CD4-positive, alpha-beta T cell treated with Interleukin-4 for 1 hour (primary cell): ENCODE measurements around the gene YIPF5.

Experiments
- DNase-seq, 2 donors: peaks; one replicate each; pipeline ENCODE4 v3.0.0-alpha.2; 2020 to 2022

The YIPF5 gene

DNA sequence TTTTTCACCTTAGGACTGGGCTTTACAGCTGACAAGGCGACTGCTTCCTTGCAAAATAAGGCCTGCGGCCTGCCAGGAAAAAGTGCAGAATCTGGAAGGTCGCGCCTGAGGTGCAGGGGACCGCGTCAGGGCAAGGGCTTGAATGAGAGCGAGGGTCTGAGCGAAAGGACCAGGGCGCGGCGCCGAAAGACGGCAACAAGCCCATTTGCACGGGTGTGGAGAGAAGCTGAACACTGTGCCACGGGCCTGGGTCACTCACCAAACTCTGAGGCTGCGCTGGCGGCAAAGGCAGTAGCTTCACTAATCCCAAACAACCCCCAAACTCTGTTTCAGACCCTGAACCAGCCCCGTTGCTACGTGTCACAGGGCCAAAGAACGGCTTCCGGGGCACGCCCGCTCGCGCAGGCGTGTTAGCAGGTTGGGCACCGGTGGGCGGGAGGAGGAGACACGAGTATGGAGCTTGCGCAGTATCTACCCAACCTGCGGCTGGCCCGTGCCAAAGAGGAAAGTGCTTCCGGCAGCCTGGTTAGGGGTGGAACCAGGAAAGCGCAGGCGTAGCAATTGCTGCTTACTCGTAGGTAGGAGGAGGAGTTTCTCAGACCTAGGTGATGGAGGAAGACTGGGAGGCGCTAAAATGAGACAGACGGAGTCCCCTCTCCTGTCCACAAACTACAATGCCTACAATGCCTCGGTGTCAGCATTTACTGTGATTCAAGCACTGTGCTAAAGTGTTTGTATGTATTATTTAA is at the start of gene YIPF5, which contains the start of gene KCTD16:
YIPF5 (minus strand) TSS at position 384 of the 749 bp plus-strand sequence. CDS start 704 bp downstream, outside the sequence.
KCTD16 (plus strand) TSS at position 598 of the 749 bp plus-strand sequence.
- DNase-seq, result peak; percentile 98

GRCh38 chr5:144219869-144220268 is 49.4 kb upstream of the YIPF5 start:
- no peak for DNase-seq

DNA sequence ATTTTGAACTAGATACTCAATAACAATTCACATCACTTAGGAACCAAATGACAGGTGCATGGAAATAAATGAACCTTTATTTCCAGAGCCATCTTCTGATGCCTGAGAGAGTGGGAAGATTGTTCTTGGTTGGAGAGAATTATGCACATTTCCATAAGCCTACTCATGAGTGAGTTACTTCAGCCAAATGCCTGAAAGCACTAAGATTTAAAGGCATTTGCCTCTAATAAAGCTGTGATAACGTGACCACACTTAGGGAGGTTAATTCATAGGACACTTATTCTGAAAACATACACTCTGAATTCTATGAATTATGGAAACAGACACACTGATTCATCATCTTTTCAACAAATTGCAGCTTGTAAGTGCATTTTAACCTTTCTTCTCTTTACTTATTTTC is 40.2 kb upstream of the YIPF5 start:
- DNase-seq, result no peak

- no peak for DNase-seq
These were observed 38.9 kb upstream of the YIPF5 start for GRCh38 chr5:144209361-144209760.

- DNase-seq, result no peak
These were observed 37.5 kb upstream of the YIPF5 start for GRCh38 chr5:144207875-144208444.

DNA sequence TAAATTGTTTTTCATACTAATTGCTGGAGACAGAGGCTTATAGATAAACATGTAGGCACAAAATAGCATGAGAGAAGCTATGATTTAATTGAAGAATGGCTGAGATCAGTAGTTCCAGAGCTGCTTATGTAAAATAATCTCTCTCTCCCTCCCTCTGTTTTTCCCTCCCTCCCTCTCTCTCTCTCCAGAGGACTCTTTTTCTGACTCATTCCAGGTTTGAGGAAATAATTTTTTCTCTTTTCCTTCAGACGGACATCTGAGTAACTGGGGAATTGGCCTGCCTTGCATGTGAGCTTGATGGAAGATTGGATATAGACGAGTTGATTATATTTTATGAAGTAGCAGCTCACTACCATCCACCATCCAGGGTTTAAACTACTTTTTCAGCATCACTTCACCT is 35.7 kb upstream of the YIPF5 start:
- no peak for DNase-seq

DNA sequence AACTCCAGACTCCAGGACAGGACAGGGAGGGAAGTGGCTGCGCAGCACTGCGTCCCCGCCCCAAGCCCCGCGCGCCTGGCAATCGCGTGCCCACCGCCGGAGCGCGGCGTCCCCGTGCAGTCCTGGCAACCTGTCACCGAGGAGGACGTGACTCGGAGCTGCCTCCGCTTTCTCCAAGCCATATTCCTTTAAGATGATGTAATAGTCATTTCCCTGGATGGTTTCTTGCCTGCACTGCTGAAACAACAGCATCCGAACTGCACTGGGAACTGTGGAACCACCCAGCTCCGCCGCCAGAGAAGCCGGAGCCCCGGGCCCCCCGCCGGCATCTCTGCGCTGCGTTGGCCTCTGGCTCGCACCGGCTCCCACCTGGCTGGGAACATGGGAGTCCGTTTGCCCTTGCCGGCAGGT is 34.7 kb upstream of the YIPF5 start:
- no peak for DNase-seq

DNA sequence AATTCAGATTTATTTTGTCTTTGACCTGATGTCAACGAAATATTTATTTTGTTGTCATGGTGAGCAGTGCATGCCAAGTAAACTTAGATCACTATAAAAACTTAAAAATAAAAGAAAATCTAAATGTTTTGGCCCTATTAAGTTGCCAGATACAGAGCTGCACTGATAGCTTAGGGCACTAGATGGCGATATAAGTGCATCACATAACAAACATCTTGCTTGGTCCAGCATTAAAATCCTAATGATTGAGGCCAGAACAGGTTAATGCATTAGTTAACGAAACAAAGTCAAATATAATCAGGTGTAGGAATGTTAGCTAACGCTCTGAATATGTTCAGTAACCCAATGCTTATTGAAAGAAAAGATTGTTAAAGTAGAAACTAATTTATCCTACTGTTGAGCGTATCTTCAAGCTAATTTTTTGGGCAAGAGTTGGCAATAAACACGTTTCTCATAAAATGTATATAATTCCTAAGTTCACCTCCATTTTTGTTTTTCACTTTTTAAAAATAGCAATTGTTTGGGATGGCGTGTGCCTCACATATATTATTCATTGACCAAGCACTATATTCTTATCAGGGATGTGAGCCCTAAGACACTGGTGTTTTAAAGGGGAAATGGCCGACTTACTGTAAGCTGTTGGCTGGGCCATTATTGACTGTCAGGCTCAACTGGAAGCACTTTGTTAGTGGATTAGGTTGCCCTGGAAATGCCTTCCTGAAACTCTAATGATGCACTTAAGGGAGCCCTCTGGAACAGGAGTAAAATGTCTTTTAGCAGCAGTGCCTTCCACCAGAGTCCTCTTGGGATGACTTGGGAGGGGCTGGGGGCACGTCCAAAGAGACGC is 33.5 kb upstream of the YIPF5 start:
- DNase-seq, result peak; percentile 31 to 59

- DNase-seq, result no peak
These were observed 32.3 kb upstream of the YIPF5 start for GRCh38 chr5:144202726-144203125.

GRCh38 chr5:144202072-144202471 is 31.6 kb upstream of the YIPF5 start:
- DNase-seq, result no peak

GRCh38 chr5:144201588-144201987 is 31.1 kb upstream of the YIPF5 start:
- DNase-seq, result no peak

DNA sequence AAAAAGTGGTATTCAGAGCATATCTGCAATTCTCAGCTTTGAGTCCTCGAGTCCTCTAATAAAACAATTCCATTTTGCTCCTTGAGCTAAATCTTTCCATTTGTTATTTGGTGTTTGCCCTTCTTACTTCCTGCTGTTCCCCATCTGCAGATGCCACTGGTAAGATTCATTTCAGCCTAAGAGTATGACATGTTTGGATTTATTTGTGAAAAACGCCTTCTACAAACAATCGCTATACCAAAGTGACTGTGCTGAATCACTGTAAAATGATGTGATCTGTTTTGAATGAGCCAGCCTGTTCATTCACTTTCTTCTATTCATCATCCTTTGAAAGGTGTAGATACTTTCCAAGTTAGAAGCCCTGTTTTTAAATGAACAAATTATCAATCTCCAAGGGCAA is 27.9 kb upstream of the YIPF5 start:
- no peak for DNase-seq

GRCh38 chr5:144196612-144197011 is 26.2 kb upstream of the YIPF5 start:
- no peak for DNase-seq

- DNase-seq, result no peak
These were observed 25.0 kb upstream of the YIPF5 start for GRCh38 chr5:144195448-144195847.

- no peak for DNase-seq
These were observed 23.7 kb upstream of the YIPF5 start for GRCh38 chr5:144194144-144194543.

DNA sequence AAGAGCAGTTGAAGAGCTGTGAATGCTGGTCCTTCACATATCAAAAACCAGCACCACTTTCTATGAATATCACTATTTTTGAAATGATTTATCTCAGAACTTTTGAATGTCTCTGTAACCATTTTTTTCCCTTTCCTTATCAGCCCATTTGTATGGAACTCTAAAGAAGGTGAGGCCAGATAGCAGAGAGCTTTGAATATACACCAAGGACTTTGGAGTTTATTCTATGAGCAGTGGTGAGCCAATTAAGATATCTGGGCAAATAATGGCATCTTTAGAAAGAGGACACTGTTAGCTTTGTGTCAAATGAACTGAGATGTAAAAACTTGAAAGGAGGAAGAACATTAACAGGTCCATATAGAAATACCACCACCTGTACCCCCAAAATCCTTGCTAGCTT is 22.2 kb upstream of the YIPF5 start:
- DNase-seq, result no peak

DNA sequence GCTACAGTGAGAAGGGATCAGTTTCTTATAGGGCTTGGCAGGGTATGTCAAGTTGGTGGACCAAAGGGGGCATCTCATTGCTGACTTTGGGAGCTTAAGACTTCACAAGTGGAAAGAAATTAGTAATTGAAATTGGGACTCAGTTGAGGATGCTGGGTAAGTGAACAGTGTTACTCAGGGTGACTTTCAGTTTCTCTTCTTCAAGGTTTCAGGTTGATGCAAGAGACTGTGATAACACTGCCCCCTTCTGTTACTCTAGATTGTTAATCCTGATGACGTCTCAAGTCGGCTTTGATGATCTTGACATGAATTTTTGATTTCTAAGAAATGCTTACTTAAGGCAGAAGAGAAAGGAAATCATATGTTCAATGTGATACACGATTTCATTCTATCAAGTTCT is 21.5 kb upstream of the YIPF5 start:
- DNase-seq, result peak; percentile 68 to 93

DNA sequence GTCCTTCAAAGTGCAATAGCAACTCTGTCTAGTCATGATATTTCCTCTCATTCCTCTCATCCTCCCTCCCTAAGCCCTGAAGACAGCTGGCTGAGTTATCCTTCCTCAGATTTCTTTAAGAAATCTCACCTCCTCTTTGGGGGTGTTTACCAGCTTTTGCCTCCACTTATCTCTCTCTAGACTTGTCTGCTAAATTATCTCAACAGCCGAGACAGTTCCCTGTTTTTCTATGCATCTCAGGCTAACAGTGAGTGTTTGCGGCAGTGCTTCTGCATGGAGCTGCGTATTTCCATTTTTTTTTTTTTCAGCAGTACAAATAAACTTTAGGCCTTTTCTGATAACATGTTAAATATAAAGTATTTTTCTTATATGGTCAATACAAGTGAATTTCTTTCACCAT is 21.1 kb upstream of the YIPF5 start:
- no peak for DNase-seq

DNA sequence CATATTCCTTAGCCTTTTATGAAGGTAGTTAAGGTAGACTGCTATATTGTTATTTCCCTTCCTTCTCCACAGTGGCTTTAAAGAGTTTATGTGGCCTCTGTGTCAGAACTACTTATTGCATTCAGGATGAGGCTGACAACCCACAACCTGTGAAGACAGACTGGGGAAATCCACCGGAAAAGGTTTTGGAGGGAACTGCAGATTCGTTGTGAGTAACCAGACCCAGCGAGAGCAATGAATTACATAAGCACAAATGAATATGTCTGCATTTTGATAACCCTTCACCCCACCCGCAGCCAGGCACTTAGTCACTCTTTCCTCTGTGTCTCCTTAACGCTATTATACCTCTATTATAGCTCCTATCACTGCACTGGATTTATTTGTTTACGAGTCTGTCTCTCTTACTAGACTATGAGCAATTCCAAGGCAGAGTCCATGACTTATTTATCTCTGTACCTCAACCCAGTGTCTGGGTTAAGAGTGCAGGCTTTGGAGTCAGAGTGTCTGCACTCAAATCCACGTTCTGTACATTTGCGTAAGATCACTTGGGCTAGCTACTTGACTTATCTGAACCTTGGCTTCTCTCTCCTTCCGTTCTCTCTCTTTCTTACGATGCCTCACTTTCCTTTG is 19.5 kb upstream of the YIPF5 start:
- peak; percentile 89 to 93 for DNase-seq

DNA sequence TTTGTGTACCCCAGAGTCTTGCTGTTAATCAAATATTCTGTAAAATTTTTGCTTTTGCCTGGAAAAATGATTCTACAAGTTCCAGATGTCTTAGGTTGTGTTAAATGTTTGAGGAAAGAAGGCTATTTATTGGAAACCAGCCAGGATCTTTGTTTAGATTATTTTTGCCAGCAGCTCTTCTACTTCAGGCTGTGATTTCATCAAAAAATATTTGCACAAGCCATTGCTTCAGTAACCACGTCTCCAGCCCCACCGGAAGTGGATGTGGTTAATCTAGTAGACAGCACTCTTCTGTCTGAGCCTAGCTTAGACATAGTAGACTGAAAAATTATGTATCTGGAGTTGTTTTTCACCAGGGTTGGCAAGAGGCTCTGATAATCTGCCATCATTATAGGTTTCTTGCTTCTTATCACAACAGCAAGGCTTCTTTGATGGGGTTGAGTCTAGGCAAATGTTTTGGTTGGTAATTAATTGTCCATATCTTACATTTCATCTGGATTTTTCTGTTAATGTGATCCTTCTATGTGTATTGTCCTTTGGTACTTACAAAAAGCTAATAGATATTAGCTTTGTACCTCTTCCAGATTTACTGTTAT is 17.3 kb upstream of the YIPF5 start:
- peak; percentile 88 to 89 for DNase-seq

GRCh38 chr5:144183254-144183889 is 12.9 kb upstream of the YIPF5 start:
- peak in 1 of 2 donors; percentile 60 for DNase-seq

- DNase-seq, result no peak
These were observed 8.8 kb upstream of the YIPF5 start for GRCh38 chr5:144179226-144179625.
